HPDE6-E6E7 (cell line): Measurements from ENCODE around the gene ARHGAP30.
A peak's percentile ranks its signal among the peaks of the same experiment; 100 is the strongest.
"Not testable (repeated sequence)": the region's sequence is repeated elsewhere in the genome, so short reads cannot be mapped to it uniquely, and the experiment has no call there.

Experiments used
- DNase-seq: peaks from one replicate; pipeline ENCODE4 v3.0.0; 2011; ENCODE audit warnings: missing footprints; ENCODE audit errors: extremely low spot score

ARHGAP30 gene

DNA sequence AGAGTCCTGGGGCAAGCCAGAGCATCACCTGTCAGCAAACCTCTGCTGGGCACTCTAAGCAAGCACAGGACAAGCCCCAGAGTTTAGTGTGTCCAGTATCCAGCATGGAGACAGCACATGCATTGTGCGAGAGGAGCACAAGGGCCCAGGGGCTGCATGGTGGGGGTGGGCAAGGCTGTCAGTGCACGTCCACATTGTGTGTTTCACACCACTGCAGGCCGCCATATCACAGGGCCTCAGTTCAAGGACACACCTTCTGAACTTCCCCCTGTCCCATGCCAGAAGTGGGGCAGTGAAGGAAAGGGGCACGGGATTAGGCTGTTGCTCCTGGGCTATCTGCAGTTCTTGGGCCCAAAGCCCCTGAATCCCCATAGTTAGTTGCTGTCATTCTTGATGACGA lies 30.1 kb downstream of the ARHGAP30 start:
- DNase-seq, result no peak

DNA sequence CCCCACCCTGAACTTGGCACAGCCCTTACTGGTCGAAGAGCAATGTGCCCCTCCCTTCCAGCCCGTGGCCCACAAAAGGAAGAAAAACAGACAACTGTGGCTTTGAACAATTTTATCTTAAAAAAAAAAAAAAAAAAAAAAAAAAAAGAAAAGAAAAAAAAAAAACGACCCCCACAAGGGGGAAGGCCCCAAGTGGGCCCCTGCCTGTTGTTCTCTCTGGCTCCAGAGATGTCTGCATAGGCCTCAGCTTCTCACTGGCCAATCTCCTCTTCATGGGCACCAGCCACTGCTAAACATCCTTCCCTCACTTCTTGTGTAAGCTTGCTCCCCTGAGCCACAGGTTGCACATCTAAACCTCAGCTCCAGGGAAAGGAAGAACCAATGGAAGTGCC lies 30.5 kb downstream of the ARHGAP30 start:
- DNase-seq, result no peak

DNA sequence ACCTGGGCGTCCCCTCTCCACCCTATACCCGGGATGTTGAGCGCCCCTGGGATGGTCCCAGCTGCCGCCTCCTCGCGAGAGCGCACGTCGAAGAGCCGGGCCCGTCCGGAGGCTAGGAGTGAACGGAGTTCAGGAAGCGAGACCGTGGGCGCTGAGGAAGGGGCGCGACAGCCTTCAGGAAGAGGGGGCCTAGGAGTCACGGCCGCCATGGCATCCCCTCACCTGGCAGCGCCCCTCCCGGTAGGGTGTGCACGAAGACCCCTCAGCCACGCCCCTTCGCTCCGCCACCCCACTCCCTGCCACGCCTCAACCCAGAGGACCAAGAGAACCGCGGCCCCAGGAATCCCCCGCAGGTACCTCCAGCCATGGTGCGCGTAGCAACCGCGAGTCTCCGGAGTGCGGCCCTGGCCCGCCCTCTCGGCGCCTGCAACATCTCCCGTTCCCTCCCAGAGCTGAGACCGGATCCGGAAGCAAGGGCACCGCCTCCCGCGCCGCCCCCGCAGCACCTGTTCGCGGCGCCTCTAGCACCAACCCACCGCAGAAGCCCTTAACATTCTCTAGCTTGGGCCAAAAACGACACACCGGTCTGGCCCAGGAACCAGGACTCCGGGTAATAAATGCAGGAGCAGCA lies 31.1 kb downstream of the ARHGAP30 start, which contains the start of gene TSTD1:
Gene TSTD1 (minus strand): TSS at position 442 of the 631 bp plus-strand sequence. CDS start 75 bp downstream, at position 367.
- DNase-seq, result peak; percentile 75

DNA sequence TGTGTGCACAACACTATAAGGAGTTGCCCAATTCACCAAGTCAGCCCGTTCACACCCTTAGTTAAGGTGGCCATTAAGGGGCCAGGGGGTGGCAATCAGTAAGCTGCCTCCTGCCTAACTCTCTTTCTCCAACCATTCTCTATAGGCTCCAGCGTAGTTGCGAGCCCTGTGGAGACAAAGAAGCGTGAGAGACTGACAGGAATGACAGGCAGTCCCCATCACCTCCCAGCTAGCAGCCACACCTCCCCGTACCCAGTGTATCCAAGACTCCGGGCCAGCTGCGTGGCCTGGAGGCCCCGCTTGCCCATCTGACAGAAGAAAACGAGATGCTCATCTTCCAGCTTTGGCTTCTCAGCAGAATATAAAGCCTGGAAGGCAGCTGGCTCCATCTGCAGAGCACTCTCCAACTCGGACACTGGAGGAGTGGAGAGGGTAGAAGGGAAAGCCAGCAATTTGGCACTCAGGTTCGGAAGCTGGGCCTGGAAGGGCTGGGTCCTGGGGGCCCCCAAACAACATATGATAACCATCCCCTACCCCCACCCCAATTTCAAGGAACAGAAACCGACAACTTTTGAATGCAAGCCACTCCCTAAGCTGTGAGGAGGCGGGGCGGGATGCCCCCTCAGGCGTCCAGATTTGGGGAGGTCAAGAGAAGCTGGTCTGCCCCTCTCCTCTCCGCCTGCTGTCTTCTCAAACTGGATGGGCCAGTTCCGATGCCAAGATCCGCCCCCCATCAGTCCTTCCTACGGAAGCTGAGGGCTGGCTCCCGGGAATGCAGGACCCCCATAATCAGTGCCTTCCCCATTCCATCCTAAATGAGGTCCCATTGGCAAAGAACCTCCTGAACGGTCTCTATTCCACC lies 31.8 kb downstream of the ARHGAP30 start:
- no peak for DNase-seq

DNA sequence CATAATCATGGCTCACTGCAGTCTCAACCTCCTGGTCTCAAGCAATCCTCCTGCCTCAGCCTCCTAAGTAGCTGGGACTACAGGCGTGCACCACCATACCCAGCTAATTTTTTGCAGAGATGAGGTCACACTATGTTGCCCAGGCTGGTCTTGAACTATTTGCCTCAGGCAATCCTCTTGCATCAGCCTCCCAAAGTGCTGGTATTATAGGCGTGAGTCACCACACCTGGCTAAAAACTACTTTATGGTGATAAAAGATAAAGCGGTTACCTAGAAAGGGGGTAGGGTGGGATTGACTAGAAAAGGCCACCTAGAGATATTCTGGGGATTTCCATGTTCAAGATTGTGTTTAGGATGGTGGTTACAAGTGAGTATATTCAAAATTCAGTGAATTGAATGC lies 35.9 kb downstream of the ARHGAP30 start:
- DNase-seq, result no peak

DNA sequence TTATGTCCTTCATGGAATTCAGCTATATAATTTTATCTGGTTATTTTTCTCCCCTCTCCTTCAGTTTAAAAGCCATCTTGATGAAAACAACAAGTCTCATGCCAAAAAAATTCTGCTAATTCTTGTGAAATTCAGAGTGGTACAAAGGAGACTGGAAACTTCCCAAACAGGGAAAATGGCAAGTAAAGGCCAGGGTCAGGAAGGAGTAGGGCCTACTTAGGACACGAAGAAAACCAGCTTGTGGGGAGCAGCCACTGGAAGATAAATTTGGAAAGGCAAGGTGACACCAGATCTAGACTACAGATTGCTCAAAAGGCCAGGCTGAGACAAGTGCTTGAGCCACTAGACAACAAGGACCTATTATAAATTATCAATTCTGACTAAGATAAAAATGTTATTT lies 37.3 kb downstream of the ARHGAP30 start:
- no peak for DNase-seq

DNA sequence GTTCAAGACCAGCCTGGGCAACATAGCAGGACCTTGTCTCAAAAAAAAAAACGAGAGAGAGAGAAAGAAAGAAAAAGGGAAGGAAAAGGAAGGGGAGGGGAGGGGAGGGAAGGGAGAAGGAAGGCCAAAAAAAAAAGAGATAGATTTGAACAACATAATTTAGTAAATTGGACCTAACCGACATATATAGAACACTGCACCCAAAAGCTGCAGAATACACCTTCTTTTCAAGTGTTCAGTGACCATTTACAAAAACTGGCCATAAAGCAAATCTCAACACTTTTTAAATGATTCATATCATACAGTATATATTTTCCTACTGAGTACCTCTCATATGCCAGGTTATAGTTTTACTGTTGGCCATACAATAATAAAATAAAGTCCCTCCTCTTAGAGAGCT lies 37.8 kb downstream of the ARHGAP30 start:
- DNase-seq, result no peak

DNA sequence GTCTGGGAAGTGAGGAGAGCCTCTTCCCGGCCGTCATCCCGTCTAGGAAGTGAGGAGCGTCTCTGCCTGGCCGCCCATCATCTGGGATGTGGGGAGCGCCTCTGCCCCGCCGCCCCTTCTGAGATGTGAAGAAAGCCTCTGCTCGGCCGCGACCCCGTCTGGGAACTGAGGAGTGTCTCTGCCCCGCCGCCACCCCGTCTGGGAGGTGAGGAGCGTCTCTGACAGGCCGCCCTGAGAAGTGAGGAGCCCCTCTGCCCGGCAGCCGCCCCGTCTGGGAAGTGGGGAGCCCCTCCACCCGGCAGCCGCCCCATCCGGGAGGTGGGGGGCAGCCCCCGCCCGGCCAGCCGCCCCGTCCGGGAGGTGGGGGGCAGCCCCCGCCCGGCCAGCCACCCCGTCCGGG lies 40.2 kb downstream of the ARHGAP30 start:
- not testable (repeated sequence) for DNase-seq

DNA sequence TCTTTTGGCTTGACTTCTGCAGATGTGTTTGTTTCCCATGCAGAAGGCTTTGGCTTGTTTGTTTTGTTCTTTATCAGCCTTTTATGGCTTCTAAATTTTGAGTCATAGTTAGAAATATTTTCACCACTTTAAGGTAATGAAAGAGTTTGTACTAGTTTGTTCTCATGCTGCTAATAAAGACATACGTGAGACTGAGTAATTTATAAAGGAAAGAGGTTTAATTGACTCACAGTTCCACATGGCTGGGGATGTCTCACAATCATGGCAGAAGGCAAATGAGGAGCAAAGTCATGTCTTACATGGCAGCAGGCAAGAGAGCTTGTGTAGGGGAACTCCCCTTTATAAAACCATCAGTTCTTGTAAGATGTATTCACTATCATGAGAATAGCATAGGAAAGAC lies 42.7 kb downstream of the ARHGAP30 start:
- DNase-seq, result not testable (repeated sequence)

DNA sequence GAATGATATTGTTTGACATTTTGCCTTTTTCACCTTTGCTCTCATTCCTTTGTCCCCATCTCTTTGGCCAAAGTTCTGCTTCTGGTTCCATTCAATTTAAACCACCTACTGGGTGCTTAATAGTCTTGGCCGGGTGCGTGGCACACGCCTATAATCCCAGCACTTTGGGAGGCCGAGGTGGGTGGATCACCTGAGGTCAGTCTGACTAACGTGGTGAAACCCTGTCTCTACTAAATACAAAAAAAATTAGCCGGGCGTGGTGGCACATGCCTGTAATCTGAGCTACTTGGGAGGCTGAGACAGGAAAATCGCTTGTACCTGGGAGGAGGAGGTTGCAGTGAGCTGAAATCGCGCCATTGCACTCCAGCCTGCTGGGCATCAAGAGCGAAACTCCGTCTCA lies 47.3 kb downstream of the ARHGAP30 start:
- DNase-seq, result not testable (repeated sequence)

DNA sequence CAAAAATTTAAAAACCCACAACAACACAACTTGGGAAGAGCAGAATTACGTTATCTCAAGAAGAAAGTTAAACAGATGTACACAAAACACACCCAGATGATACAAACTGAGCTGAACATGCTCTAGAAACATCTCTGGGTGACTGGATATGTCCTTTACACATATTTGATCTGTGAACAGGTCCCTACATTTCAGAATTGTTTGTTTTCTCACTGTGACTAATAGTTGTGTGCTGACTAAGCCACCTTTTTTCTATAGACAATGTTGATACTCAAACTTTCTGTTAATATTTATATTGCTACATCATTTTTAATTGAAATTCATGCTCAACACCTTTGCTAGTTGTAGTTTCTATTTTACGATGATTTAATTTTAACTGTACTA lies 47.7 kb downstream of the ARHGAP30 start:
- DNase-seq, result peak; percentile 49

DNA sequence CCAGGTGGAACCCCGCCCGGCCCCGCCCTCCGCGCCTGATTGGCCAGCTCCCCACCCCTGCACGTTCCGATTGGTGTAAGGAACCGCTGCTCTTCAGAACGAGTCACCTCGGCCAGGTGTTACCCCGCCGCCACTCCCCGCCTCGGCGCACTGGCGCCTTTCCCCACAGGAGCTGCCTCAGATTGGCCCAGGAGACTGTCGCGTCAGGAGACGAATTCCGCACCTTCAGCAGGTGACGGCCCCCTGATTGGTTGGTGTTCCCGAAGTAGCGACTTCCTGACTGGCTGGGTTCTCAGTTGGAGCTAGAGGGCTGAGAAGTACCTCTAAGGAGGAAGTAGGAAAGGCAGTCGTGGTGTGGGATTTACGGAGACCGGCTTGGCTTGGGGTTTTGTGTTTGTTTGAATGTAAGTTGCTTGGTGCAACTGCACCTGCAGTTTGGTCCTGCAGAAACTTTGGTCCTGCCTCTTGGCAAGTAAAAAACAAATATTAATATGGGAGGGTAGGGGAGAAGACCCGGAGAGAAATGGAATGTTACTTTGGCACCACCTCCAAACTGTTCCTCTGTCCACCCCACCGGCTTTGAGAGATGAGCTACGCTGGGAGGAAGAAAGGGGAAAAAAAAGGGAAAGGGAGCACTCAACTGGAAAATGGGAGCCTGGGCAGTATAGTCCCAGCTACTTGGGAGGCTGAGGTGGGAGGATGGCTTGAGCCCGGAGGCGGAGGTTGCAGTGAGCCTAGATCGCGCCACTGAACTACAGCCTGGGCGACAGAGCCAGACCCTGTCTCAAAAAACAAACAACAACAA lies 48.3 kb downstream of the ARHGAP30 start:
- peak; percentile 98 for DNase-seq

DNA sequence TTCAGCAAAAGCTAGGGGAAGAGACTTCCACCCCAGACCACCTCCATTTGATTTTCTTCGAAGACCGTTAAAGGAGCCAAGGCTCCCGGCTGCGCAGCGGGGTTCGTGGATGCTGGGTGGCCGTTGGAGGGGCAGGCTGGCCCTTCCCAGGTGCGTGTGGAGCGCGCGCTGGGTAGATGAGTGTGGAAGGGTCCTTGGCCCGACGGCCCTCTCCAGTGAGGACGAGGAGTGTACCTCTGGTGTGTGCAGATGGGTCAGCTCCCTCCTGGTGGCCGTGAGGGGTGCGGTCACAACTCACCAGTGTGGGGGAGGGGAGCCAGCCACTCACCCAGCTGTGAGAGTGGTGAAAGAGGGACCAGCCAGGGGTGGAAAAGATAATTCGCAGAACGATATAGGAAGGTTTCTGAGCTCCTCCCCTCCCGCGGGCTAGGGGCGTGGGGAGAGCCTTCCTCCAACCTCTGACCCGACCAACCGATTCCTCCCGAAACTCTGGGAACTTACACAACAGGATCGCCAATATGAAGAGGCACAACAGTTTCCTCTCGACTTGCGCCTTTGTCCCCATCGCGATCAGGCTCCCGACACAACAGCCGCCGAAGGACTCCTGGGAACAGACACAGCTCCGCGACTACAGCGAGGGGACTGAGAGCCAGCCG lies 49.1 kb downstream of the ARHGAP30 start, which contains the start of gene F11R:
Gene F11R (minus strand): TSS at position 644 of the 656 bp plus-strand sequence. CDS start 79 bp downstream, at position 565.
- DNase-seq, result peak; percentile 57

DNA sequence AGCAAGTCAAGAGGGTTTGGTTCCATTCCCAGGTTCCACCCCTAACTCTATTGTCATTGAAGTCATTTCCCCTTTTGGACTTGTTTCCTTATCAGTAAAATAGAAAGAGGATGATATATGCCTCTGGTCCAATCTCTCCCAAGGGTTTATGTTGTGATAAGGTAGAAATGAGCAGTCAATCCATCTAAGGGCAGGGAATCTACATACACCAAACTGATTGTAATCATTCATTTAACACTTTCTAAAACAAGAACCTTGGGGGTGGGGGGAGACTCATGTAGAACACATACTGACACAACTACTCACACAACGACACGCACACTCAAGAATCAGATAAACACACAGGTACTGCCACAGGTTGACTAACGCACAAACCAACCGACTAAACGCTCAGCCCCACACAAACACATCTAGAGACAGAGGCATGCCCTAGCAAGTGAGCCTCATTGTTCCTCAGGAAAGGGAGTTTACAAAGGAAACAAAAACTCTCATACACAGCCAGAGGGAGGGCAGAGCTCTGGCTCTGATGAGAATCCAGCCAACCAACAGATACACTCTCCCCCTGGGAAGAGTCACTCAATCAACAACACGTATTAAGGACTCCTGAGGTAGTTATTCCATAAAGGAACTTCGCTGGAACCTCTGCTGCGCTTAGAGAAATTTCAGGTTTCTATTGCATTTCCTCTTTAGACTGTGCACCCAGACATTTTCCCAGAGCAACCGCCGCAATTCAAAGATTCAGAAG lies 49.8 kb downstream of the ARHGAP30 start:
- peak; percentile 46 for DNase-seq

DNA sequence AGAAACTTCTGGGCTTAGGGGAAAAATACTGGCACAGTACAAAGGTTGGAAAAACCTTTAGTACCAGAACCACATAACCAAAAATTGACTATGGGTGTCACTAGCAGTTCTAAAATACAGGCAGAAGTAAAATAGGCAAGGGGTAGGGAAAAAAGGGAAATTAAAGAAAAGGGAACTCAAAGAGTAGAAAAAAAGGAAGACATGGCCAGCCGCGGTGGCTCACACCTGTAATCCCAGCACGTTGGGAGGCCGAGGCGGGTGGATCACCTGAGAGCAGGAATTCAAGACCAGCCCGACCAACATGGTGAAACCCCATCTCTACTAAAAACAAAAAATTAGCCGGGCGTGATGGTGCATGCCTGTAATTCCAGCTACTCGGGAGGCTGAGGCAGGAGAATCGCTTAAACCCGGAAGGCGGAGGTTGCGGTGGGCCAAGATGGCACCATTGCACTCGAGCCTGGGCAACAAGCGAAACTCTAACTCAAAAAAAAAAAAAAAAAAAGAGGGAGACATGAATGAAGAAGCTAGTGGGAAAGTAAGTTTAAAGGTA lies 50.5 kb downstream of the ARHGAP30 start:
- DNase-seq, result not testable (repeated sequence)

DNA sequence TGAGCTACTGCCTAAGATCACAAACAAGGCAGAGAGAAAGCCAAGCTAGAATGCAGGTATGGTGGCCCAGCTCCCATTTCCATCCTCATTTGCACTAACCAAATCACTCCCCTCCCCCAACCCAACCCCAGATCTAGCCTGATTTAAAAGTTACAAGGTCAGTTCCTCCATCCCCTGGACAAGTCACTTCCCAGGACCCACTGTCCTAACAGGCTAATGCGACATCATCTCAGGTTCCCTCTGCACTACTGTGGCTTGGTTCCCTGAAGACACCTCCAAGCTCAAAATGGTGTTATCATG lies 51.1 kb downstream of the ARHGAP30 start:
- no peak for DNase-seq

DNA sequence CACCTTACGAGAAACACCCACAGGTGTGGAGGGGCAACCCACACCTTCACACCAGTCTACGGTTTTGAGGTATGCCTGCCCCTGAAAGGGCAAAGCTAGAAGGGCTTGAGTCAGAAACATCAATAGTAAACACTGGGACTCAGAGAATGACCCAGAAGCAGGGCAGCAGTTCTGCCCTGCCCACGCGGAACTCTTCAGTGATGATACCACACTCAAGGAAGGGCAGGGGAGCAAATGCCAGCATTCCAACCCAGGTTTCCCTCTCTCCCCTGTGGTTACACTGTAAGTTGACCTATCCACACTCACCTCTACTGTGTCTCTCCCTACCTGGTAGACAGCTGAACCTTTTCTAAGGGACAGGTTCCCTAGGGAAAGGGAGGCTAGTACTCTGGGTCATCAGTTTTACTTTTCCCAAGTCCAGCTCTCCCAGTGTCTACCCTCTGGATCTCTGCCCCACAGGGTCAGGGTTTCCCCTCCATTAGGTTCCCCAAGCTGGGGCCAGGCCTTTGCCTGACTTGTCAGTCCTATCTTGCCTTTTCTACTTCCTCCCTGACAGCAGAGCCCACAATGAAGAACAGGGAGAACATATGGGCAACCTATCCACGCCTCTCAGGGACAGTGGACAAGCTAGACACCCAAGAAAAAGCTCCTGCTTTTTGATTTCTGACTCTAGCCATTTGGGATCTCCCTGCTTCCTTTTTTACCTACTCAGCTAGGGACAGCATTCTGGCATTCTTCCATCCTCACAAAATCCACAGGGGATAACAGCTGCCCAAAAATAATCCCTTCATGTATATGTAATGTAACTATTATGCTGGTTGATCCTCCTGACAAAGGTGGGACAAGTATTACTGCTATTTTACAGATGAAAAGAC lies 51.7 kb downstream of the ARHGAP30 start:
- DNase-seq, result no peak

DNA sequence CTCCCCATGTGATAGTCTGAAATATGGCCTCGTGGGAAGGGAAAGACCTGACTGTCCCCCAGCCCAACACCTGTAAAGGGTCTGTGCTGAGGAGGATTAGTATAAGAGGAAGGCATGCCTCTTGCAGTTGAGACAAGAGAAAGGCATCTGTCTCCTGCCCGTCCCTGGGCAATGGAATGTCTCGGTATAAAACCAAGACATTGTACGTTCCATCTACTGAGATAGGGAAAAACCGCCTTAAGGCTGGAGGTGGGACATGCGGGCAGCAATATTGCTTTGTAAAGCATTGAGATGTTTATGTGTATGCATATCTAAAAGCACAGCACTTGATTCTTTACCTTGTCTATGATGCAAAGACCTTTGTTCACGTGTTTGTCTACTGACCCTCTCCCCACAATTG lies 52.5 kb downstream of the ARHGAP30 start:
- not testable (repeated sequence) for DNase-seq

DNA sequence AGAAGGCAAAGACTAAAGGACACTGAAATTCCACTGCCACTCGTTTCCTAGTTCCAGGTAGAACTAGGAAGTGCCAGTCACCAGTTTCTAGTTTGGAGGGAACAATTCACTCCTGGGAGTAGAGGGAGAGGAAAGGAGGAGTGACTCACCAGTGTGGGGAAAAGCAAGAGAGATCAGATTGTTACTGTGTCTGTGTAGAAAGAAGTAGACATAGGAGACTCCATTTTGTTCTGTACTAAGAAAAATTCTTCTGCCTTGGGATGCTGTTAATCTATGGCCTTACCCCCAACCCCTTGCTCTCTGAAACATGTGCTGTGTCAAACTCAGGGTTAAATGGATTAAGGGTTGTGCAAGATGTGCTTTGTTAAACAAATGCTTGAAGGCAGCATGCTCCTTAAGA lies 53.0 kb downstream of the ARHGAP30 start:
- not testable (repeated sequence) for DNase-seq
